Right hindlimb (tissue), 1 donor: ENCODE results near the gene IRAG1.
"Not testable (repeated sequence)": the region's sequence is repeated elsewhere in the genome, so short reads cannot be mapped to it uniquely, and the experiment has no call there.

Experiments
- DNase-seq: peaks from one replicate; pipeline ENCODE4 v3.0.0-alpha.2; 2018

The IRAG1 gene

DNA sequence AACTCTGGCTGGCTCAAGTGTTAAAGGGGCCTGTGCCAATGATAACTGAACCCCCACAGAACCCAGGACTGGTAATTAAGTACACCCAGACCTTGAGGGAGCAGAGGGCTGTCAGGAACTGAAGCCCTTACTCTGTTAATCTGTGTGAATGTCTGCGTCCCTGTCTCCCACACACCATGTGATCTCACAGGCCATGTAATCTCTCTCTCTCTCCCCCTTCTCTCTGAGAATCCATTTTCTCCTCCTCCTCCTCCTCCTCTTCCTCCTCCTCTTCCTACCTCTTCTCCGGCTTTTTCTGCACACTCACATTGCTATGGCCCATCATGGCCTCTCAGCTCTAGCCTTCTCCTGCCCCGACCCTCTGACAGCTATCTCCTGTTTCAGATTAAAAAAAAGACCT lies 14.6 kb upstream of the IRAG1 start:
- no peak for DNase-seq

DNA sequence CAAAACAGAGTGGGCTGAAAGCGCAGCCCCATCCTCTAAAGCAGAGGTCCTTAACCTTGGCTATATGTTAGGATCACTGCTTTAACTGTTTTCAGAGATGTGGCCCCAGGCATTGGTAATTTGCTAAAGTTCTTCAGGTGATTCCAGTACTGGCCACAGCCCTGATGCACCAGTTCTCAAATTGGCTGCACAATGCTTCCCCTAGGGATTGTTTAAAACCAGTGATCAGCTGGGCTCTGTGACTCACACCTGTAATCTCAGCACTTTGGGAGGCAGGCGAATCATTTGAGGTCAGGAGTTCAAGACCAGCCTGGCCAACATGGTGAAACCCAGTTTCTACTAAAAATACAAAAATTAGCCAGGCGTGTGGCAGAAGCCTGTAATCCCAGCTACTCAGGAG lies 8.4 kb upstream of the IRAG1 start:
- no peak for DNase-seq

DNA sequence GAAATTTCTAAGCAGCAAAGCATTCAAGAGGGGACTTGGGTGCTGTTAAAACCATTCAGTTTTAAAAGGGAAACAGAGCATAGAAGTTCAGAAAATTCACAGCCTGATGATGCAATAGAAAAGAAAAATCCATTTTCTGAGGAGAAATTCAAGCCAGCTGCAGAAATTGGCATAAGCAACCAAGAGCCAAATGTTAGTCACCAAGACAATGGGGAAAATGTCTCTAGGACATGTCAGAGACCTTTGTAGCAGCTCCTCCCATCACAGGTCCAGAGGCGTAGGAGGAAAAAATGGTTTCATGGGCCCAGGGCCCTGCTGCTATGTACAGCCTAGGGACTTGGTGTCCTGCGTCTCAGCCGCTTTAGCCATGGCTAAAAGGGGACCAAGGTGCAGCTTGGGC lies 5.5 kb upstream of the IRAG1 start:
- DNase-seq = no peak

DNA sequence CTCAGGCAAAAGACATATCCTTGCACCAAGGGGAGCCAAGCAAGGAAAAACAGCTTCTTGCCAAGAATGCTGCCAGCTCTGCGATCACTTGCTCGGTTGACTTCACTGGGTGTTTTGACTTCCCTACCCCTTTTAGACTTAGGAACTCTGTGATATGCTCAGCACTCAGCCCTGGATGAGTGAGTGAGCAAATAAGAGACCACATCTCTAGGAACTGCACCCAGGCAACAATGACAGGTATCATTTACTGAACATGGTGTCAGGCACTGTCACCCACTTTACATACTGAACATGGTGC lies 3.7 kb upstream of the IRAG1 start:
- no peak for DNase-seq

DNA sequence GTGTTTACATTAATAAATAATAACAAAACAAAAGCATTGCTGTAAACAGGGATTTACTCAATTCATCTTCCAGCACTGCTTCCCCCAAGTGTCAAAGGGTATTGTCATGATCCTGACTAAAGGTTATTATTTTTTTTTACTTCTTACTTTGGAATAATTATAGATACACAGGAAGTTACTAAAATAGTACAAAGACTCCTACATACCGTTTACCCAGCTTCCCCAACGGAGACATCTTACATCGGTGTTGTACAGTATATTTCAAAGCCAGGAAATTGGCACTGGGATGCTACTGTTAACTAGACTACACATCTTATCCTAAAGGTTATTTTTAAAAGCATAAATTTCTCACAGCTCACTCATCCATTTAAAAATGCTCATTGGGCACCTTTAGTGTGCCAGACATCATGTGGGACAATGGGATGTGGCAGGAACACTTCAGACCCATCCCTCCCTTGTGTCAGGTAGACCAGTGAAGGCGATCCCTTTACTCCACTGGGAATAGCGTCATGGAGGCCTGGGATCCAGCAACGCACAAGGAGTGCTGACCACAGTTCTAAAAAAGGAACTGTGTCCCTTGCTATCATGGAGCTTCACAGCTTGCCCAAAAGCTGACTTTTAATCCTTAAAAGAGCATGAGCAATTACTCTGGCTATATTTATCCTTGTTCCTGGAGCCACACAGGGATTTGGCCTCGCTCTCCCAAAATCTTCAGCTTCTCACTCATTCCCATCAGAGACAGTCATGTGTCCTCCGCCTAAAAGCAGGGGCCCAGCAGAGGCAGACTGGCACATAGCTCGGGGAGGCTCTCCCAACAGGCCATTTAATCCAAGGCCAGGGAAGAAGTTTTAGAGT lies 3.1 kb upstream of the IRAG1 start:
- no peak for DNase-seq

DNA sequence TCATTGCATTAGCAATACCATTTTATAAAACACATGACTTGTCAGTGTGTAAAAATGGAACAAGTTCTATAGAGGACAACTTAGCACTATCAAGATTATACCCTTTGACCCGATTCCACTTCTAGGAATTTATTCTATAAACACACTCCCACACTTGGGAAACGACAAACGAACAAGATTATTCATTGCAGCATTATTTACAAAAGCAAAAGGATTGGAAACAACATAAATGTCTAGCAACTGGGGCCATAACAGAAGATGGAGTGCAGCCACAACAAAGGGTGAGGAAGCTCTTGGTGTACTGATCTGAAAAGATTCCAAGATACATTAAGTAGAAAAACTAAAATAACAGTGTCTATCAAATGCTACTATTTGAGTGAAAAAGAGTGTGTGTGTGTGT lies 2.3 kb upstream of the IRAG1 start:
- no peak for DNase-seq

DNA sequence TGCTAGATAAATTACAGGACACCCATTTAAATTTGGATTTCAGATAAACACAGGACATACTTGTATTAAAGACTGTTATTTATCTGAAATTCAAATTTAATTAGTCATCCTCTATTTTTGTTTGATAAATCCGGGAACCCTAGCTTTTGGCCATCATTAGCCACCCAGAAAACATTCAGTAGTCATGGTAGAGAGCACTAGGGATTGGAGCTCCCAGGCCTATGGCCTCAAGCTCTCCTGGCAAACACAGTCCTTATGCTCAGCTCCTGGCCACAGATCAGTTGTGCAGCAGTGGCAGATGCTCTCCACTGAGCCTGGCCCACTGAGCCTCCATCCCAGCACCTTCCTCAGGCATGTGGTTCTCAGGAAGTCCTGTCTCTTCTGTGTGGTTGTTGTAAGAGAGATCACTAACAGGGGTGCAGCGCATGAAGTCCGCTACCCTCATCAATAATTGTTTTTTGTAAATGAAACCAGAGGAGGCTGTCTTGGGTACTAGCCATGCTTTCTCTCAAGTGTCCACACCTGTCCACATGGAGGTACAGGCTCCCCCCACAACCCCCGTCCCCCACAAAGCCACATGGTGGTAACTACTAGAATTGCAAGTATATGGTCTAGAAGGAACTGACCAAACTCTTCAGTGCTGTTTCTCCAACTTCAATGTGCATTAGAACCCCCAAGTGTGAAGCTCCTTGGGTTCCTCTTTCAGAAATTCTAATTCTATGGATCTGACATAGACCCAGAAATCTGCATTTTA lies 1.1 kb upstream of the IRAG1 start:
- DNase-seq = no peak

DNA sequence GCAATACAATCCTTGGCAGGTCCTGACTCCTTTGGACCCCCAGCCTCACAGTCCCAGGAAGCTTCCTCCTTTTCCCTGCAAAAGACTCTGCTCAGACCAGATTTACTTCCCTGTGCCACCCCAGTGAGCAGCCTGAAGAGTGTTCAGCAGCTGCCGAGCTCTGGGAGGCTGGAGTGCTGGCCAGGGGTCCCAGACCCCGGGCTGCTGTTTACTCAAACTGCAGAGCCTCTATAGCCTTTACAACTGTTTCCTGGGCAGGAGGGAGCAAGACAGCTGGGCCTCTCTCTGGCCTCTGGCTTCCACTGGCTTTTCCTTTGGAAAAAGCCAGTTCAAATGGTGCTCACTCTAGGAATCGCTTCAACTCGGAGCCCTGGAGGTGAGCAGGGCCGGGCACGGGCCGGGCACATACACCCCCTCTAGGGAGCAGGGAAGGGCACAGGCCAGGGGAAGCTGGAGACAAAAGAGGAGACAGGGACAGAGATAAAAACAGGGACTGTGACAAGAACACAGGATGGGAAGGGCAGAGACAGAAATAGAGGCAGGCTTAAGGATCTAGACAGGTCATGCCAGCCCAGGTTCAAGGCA lies 932 bp downstream of the IRAG1 start:
- DNase-seq = peak; percentile 21

DNA sequence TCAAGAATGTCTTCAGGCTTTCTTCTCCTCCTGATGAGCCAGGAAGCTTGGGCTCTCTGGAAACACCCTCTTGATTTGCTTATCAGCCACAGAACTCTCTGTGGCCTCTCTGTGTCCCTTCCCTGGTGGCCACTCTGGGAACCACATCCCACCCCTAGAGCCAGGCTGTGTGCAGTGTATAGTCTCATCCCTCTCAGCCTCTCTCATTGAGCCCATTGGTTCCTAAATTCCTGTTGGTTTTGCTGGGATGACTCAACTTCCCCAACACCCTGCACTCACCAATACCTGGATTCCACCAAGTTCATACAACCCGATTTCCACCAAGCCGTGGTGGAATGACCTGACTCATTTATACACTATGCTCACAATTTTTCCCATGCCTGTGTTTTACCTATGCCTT lies 5.2 kb downstream of the IRAG1 start:
- no peak for DNase-seq

DNA sequence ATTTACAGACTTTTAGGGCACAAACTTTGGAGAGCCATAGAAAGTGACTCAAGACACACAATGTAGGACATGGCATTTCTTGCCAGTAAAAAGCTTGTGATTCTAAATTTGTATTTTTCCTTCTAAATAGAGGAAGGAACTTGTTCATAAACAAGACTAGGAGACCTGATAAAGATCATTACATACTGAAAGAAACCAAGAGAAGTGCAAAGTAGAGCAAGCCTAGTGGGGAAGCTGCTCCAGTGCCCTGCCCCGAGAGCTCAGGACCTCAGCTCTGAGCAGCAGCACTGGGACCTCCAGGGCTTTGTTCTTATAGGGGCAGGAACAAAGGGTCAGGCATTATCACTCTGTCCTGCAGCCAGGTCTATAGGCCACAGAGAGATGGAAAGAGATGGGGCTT lies 7.2 kb downstream of the IRAG1 start:
- DNase-seq = no peak

DNA sequence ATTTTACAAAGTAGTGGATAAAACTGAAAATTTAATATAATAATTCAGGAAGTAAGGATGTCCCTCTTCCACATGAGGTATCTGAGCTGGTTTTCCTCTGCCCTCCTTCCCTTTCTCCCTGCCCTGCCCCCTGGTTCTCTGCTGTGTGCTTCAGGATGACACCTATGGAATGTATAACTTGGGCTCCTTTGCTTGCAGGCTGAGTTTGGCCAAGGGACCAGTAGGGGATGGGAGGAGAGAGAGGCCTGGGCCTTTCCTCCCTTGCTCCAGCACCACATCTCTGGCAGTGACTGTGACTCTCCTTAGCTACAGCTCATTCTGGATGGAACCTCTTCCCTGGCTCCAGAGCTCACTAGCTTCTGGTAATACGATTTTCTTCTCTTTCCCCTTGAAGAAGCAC lies 10.1 kb downstream of the IRAG1 start:
- DNase-seq = no peak

DNA sequence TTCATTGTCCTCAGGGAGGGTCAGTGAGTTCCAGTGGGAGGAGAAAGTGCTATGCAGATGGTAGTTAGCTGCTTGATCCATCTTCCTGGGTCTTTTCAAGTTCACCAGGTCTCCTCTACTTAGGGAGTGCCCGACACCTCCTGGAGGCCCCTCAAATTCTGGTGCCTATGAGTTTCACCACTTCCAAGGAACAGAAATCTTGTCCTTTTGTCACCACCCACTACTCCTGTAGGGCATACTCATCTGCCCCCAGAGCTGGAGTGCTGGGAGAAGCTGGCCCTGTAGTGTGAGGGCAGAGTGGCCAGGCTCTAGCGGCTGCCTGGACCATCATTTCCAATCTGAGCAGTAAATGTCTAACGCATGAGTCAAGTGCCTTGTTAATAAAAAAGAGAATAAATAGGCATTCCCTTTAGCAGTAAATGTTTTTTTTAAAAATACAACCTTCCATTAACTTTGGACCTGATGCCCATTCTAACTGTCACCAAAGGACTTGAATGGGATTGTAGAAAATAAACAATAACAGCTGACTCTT lies 12.5 kb downstream of the IRAG1 start:
- DNase-seq = no peak

DNA sequence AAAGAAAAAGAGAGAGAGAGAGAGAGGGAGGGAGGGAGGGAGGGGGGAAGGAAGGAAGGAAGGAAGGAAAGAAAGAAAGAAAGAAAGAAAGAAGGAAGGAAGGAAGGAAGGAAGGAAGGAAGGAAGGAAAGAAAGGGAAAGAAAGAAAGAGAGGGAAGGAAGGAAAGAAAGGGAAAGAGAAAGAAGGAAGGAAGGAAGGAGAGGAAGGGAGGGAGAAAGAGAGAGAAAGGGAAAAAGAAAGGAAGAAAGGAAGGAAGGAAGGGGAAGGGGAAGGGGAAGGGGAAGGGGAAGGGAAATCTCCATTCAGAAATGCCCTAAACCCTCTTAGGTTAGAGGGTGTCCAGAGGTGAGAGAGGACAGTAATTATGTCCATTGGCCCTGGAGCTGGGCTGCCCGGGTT lies 13.3 kb downstream of the IRAG1 start:
- not testable (repeated sequence) for DNase-seq

DNA sequence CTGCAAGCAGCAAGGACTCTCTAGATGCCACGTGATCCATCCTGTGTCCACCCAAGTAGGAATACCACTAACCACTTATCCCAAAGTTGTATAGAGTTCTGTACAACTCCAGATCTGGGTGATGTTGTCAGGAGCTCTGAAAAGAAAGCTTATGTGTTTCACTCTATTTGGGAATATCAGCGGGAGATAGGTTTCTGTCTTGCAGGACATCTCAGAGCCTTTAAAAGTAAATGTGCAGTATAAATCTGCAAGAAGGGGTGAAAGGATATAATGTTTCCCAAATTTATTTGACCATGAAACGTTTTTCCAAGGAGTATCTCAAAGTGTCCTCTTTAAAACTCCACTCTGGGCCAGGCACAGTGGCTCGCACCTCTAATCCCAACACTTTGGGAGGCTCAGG lies 13.9 kb downstream of the IRAG1 start:
- DNase-seq = no peak

DNA sequence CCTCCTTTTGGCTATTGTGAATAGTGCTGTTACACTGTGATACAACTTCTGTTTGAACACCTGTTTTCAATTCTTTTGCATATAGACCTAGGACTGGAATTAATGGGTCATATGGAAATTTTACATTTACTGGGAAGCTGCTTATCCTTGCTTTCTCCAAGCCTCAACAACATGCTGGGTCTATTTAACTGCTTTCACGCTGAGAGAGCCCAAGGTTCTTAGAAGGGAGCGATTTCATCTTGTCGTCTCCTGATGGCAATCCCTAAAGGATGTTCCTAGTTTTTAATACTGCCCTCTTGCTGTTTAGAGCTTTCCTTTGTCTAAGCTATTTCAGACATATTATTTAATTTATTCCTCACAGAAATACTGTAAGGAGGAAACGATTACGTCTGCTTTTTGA lies 15.5 kb downstream of the IRAG1 start:
- no peak for DNase-seq

DNA sequence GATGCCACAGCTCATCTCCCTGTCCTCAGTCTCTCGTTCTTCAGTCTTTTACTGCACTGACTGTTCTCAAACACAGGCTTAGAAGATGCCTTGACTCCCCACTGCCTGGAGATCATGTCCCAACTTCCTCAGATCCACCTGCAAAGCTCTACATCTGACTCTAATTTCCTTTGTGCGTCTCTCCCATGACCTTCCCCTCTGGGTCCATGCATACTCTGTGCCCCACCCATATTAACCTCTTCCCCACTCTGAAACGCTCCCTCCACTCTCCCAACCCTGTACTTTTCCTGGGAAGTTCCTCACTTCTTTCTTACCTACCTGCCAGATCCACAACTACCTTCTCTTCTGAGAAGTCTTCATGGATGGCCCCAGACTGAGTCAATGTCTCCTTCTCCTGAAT lies 16.6 kb downstream of the IRAG1 start:
- no peak for DNase-seq

DNA sequence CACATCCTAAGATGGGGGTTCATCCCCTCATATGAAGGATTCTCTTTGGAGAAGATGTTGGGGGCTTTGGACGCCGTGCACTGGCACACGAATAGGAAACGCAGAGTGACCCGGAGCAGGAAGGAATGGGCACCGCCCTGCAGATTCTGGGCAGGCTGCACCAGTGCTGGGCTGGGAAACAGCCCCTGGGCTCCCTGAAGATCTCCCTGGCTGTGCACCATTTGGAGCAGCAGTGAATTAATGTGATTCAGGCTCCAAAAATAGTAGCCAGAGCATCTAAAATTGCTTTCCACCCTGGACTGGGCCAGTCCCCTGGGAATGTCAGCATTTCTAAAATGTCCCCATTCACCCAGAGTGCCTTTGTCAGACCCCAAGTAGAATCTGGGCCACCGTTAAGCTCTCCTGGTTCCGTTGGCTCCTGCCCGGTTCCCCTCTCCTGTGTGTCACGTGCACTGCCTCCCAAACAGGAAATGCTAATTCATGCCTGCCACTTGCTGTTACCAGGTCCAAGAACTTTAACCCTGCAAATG lies 18.6 kb downstream of the IRAG1 start:
- peak; percentile 53 for DNase-seq

DNA sequence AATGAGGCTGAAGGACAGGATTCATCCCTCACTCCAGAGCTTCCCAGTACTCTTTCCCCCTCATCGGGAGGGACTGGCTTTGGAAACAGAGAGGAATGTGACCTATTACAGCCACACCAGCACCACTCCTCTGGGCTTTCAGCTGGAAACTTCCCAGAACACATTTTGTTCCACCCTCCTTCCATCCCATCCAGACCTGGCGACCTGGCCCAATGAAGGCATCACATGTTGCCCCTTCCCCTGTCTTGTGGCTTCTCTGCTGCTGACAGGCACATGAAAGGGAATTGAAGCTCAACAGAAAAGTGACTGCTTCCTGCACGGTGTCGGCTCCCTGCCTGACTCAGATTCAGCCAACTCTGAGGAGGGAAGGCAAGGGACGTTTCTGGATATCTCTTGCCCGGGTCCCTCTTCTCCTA lies 19.1 kb downstream of the IRAG1 start:
- DNase-seq = peak; percentile 51

DNA sequence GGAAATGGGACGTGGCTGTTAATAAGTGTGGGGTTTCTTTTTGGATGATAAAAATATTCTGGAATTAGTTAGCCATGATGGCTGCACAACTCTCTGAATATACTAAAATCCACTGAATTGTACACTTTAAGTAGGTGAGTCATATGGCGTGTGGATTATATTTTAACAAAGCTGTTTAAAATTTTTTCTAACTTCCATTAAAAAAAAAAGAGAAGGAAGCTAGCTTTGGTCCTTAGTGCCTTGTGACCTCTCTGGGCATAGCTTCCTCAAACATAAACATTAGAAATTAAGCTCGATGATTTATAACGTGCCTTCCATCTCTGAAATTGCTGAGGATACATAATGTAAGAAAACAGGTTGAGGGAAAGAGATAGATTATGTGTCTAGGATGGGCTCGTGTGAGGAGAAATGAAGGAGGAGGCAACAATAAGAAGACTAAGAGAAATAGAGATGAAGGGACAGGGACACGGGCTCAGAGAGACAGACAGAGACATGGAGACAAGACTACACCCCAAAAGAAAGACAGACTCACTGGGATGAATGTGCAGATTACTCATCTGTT lies 20.0 kb downstream of the IRAG1 start:
- DNase-seq = no peak

DNA sequence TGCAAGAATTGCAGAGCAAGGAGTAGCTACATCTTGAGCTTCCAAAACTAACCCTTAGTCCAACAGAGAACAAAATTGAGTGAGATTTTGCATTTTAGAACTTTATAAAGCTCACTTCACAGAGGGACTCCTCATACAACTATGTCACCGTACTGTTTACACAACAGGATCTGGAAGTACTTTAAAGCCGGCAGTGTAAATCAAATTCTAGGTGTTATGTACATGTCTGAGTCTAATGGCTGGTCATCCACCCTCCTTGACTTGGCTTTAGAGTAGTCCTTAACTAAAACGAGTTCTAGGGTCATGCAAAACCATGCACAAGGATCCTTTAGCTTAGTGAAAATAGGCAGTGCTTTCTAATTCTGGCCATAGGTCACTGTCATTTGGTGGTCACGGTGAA lies 23.5 kb downstream of the IRAG1 start:
- DNase-seq = no peak

DNA sequence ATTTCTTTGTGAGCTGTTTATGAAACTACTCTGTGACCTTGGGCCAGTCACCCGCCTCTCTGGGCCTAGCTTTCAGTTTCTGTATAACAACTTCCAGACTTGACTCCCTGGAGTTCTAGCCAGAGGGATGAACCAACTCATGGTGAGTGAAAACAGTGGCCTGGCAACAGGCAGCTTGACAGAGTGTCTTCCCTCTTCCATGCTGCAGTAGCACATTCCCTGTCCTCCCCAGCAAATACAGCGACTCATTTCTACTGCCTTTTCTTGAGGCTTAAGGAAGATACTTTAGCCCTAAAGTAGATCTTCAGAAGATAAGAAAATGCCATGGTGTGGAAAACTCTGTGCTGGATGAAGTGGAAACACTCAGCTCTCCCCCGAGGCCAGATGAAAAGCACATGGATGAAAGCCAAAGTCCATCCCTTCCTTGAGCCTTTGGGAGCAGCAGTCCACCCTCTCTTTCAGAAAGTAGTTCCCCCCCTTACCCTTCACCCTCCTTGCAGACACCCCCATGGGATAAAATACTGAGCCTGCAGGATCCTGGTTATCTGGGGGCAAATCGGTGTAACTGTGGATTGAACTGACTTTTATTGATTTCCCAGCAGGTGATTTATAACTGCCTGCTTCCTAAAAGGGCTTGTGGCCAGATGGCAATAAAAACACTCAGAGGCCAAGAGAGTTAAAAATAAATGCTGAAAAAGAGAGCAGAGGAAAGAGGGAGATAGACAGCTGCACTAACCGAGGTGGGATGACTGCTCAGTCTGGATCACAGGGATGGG lies 24.1 kb downstream of the IRAG1 start:
- DNase-seq = no peak

DNA sequence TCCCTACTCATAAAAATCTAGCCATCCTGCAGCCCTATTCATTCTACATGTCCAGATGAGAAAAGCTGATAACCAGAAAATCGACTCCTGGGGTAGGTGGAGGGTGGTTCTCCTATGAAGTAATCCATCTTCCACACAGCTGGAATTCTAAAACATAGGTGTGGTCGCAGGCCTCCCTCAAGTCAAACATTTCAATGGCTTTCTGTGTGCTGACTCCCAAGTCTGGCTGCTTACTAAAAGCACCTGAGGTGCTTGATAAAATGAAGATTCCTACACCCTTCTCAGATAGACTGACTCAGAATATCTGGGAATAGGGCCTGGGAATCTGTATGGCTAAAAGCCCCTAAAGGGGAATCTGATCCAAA lies 26.1 kb downstream of the IRAG1 start:
- DNase-seq = no peak
